Measurements from ENCODE around the gene PTPN14. TPM values are rescaled to one million over a fixed set of nuclear protein-coding genes. Genes with fewer than 3 reads are reported as not detected.

The PTPN14 gene
- total RNA-seq, 1 experiment from 2014 or later = 42.8 TPM

DNA sequence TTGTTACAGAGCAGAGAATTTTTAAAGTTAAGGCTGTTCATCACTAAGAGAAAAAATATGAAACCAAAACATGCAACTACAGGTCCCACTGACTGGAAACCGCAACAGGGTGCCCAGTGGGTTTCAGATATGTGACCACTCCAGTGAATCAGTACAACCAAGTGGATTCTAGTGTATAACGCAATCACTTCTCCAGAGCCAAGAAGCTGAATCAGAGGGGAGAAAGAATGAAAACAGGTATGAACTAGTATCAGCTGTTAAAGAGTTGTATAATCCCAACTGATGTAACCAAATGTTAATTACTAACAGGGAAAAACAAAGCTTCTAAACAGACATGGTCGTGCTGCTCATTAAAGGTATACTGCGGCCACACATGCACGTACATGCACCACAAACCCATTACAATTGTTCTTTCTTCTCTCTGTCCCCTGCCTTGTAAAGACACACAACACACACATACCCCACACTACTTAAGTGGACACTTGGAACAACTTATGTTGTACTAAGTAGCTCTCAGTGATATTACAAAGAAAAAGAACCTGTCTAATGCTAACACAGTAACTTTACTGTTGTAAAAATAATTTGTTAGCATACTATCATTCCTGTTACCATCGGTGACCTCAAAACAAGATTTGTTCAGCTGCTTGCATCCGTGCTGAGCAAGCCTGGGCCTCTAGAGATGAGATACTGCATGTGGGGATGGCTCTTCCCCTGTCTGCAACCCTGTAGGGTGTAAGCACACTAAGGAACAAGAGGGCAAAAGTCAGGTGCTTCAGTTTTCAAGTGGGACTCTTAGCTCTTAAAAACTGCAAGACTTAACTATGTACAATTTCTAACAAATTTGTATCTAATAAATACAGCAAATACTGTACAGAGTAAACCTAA is 74.2 kb downstream of the PTPN14 start:
- no peak for DNase-seq (ENCODE audit: low spot score)

DNA sequence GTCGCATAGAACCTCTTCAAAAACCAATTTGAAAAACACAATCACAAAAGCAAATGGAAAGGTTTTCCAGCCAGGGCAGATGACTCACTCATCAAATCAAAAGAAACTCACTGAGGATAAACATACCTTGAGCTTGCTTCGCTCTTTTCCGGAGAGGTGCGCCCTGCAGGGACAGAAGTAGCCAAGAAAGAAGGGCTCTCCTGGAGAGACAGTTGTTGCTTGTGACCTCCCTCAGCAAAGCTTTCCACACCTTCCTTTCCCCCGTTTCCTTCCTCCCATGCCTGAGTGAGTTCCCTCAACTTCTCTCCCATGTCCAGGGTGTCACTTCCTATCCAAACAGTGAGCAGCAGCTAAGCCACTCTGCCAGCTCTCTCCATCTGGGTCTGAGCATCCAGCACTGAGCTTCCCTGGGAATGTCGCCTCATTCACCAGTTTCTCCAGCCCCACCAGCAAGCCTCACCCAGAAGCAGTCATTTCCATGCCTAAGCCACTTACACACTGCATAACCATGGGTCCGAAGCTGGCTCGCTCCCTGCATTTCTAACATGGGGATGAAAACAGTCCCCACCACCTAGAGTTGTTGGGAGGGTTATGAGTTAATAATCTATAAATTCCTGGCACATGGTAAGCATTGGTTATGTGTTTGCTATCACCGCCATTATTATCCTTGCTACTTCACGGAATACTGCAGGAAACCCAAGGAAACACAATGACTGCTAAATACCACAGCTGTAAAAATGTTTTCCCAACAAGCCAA is 75.0 kb downstream of the PTPN14 start:
- DNase-seq (ENCODE audit: low spot score) = no peak

DNA sequence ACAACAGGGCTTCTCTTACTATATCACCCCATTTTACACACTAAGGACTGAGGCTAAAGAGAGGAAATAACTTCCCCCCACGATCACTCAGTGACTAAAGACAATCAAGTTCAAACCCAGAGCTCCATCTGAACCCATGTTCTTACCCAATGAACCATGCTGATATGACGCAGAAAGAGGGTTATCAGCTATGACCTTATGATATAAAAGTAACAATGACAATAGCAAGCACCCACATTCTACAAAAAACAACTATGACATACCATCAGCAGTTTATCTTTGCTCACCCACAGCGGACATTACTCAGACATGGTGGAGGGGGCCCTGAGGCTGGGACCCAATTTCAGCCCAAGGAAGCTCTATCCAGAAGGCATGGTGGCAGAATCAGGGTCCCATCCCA is 75.7 kb downstream of the PTPN14 start:
- no peak for DNase-seq (ENCODE audit: low spot score)

GRCh38 chr1:214475331-214475730 is 76.1 kb downstream of the PTPN14 start:
- DNase-seq (ENCODE audit: low spot score) = no peak

DNA sequence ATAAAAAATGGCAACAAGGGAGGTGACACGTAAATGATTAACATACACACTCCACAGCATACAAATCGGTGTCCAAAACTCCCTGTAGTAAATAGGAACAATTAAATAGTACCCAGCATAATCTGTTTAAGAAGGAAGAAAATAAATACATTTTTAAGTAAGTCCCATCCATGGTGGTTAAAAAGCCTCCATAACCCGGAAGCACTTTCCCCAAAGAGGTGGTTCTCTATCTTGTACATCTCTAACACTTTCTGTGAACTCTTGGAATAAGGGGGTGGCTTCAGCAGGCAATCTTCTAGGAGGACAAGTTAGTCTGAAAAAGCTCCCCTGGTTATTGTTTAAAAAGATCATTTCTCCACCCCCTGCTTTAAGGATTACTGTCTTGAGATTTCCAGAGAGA is 76.9 kb downstream of the PTPN14 start:
- no peak for DNase-seq (ENCODE audit: low spot score)

GRCh38 chr1:214473862-214474261 is 77.5 kb downstream of the PTPN14 start:
- DNase-seq (ENCODE audit: low spot score) = no peak

GRCh38 chr1:214473387-214473786 is 78.0 kb downstream of the PTPN14 start:
- DNase-seq (ENCODE audit: low spot score) = no peak

DNA sequence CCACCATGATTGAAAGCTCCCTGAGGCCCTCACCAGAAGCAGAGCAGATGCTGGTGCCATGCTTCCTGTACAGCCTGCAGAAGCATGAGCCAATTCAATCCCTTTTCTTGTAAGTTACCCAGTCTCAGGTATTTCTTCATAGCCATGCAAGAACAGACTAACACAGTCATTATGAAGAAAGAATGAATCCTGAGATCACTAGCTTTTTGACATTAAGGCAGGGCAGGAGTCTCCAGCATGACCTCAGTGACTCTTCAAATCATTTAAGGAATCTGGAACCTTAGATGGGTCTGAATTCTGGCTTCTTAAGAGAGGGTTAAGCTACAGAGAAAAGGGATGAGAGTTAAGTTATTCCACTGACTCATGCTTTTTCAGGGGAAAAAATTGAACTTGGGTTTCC is 79.0 kb downstream of the PTPN14 start:
- DNase-seq (ENCODE audit: low spot score) = no peak

- no peak for DNase-seq (ENCODE audit: low spot score)
These were observed 79.9 kb downstream of the PTPN14 start for GRCh38 chr1:214471458-214471857.

- DNase-seq (ENCODE audit: low spot score) = no peak
These were observed 81.3 kb downstream of the PTPN14 start for GRCh38 chr1:214470132-214470531.

DNA sequence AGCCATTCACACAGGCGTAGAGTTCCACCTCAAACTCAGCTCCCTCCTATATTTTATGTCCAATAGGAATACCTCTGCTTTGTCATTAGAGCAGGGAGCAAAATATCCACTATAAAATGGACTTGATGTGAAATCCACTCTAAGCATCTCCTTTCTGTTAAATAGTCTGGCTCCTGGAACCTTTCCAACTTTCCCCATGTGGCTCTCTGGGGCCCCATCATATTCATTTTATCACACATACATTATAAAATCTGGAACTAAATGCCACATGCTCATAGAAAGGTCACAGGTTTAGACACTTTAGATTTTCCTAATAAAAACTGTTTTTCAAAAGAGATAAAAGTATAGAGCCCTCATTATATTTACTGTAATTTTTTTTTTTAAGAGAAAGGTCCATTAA is 82.1 kb downstream of the PTPN14 start:
- DNase-seq (ENCODE audit: low spot score) = no peak

DNA sequence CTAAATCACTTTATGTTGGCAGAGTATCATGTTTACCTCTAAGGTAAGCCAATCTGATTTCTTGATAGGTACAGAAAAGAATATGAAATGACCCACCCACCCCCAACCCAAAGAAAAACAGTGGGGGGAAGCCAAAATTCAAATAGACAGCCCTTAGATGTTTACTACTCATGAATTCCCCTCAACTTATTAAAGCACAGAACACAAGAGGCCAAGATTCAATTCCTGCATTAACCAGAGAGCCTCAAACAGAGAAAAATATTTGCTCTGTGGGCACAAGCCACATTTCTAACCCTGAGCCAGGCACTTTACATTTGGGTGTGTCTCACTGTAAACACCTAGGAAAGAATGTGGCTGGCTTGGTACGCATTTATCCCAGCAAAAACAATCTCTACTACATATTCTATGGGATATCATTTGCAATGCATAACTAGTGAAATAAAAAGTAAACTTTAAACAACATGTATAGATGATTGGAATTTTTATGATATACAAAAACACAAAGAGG is 84.3 kb downstream of the PTPN14 start:
- DNase-seq (ENCODE audit: low spot score) = no peak

DNA sequence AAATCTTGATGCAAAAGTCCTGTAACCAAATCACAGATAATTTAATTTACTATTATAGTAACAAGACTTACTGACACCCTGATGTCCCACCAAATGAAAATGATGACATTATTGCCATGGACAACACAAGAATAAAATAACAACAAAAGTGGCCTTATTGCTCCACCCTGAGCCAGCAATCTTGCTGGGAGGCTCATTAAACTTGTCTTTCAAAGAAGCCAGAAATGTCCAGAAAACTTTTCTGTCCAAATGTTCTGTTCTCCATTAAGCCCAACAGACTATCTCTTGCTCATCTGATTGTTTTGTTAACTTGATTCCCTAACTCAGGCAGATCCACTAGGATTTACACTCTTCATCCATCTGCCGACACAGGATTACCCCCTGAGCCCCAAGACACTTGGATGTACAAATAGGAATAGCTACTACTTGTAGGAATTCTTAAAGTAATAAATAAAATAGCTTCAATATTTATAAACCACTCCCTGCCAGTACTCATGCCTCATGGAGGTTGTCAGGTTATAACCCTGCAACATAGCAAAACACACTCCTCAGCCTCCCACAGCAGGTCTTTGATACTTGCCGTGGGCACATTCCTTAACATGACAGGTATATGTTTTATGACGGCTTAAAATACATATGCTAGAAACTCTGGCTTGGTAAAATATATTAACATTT is 84.9 kb downstream of the PTPN14 start:
- DNase-seq (ENCODE audit: low spot score) = no peak

DNA sequence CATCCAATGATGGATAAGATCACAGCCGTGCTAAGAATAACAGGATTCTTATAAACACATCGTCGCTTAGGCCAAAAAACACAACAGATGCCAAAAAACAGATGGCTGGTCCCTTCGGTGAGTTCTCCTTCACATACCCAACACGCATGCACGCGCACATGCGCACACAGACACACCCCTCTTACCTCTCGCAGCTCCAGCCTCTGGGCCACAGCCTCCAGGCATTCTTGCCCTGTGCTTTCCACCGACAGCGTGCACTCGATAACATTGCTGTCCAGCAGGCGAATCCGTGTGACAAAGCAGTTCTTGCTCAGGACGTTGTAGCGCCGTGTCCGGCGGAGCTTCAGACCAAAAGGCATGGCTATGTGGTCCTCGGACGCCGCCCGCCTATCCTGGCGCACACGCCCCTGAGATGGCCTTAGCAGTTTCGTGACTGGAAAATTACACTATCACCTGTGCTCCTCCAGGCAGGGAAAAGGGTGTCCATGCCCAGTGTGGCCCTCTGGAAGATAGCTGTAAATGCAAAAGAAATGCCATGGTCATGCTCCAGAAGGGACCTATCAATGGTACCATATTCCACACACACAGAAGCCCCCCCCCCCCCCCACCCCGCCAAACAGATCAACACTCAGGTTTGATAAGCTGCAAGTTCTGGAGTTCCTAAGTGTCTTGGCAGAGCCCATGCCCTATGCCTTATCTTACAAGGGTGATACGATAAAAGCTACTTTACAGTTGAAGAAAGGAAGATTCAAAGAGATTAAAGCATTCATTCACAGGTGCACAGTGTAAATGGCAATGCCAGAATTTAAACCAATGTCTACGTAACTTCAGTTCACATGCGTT is 86.7 kb downstream of the PTPN14 start:
- DNase-seq (ENCODE audit: low spot score) = no peak

- DNase-seq (ENCODE audit: low spot score) = no peak
These were observed 87.8 kb downstream of the PTPN14 start for GRCh38 chr1:214463596-214463995.

DNA sequence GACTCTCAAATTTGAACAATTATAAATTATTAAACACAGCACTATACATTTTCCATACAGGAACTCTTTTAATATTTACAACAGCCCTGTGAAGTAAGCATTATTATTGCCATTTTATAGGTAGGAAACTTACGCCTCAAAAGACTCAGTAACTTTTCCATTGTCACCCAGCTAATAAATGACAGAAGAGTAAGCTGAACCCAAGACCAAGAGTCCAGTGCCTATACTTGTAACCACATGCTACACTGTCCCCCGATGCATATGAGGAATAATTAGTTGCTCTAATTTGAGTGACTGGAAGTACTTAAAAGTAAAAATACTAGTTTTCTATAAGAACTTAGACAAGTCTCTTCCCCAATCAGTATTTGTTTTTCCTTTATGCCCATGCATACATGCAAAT is 88.5 kb downstream of the PTPN14 start:
- DNase-seq (ENCODE audit: low spot score) = no peak

- DNase-seq (ENCODE audit: low spot score) = no peak
These were observed 90.1 kb downstream of the PTPN14 start for GRCh38 chr1:214461305-214461704.

- DNase-seq (ENCODE audit: low spot score) = no peak
These were observed 91.0 kb downstream of the PTPN14 start for GRCh38 chr1:214460304-214460916.

DNA sequence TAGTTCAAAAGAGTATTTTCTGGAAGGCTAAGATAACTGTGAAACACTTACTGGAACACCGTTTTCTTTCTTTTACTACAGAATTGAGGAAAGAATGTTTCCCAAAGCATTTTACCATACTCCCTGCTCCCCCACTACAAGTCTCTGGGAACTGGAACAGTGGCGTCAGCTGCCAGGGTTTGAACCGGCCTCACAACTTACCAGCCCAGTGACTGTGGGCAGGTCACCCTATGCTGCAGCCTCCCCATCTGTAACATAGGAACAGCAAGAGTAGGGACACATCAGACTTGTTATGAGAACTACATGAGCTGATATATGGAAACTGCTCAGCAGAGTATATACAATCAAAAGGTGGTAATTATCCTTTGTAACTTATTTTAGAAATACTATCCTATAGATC is 91.5 kb downstream of the PTPN14 start:
- DNase-seq (ENCODE audit: low spot score) = no peak

GRCh38 chr1:214458541-214458940 is 92.9 kb downstream of the PTPN14 start:
- no peak for DNase-seq (ENCODE audit: low spot score)

Measured in A172 (cell line).